Fibroblast of lung (primary cell): ENCODE results near the gene EFCAB5. TPM values are rescaled to one million over a fixed set of nuclear protein-coding genes. Genes with fewer than 3 reads are reported as not detected.

Source experiments
- DNase-seq, 2 donors: peaks; one replicate each; pipeline versions ENCODE4 v3.0.0 to v3.0.0-alpha.2; 2010; ENCODE audit warnings: low read depth in 2 of 2
- H2AFZ ChIP-seq: 2 replicates; pipeline ENCODE4 v1.5.1; 2012; ENCODE audit warnings: low read length, control low read depth, inconsistent platforms
- H3K27ac ChIP-seq: 2 replicates; pipeline ENCODE4 v1.5.1; 2011; ENCODE audit warnings: low read length, control low read depth; ENCODE audit not compliant: insufficient read depth
- H3K27me3 ChIP-seq: 2 replicates; pipeline ENCODE4 v1.5.1; 2011; ENCODE audit warnings: mild to moderate bottlenecking, low read length; ENCODE audit not compliant: control insufficient read depth, insufficient read depth
- H3K36me3 ChIP-seq: 2 replicates; pipeline ENCODE4 v1.5.1; 2011; ENCODE audit warnings: low read length; ENCODE audit not compliant: control insufficient read depth, insufficient read depth
- H3K4me1 ChIP-seq: 2 replicates; pipeline ENCODE4 v1.5.1; 2011; ENCODE audit warnings: low read length; ENCODE audit not compliant: control insufficient read depth, insufficient read depth; ENCODE audit errors: extremely low read depth
- H3K4me2 ChIP-seq: 2 replicates; pipeline ENCODE4 v1.5.1; 2011; ENCODE audit warnings: low read length, control low read depth; ENCODE audit not compliant: insufficient read depth; ENCODE audit errors: extremely low read depth
- H3K4me3 ChIP-seq, 4 experiments: fragments of 200-600 bp in 1 of 4; sonication (generic) in 1 of 4; replicated peaks in 1 of 4; 2 replicates each; pipeline ENCODE4 v1.5.1; 2011 to 2016; ENCODE audit warnings: low read length in 4 of 4, low read depth in 3 of 4, mild to moderate bottlenecking in 3 of 4, control low read depth in 2 of 4, inconsistent platforms in 1 of 4, mixed read lengths in 1 of 4; ENCODE audit not compliant: insufficient read depth in 1 of 4; ENCODE audit errors: control extremely low read depth in 1 of 4
- H3K79me2 ChIP-seq: 2 replicates; pipeline ENCODE4 v1.5.1; 2012; ENCODE audit warnings: mild to moderate bottlenecking, low read length, inconsistent platforms; ENCODE audit not compliant: control insufficient read depth, insufficient read depth
- H3K9ac ChIP-seq: 2 replicates; pipeline ENCODE4 v1.5.1; 2011; ENCODE audit warnings: mild to moderate bottlenecking, low read length, control low read depth; ENCODE audit not compliant: insufficient read depth
- H3K9me3 ChIP-seq: 2 replicates; pipeline ENCODE4 v1.5.1; 2012; ENCODE audit warnings: low read depth, low read length; ENCODE audit not compliant: control insufficient read depth, insufficient read depth
- H4K20me1 ChIP-seq: 2 replicates; pipeline ENCODE4 v1.5.1; 2011; ENCODE audit warnings: low read length; ENCODE audit not compliant: control insufficient read depth, insufficient read depth; ENCODE audit errors: extremely low read depth
- CTCF ChIP-seq, 2 donors: IDR thresholded peaks in 1 of 2; conservative IDR thresholded peaks in 1 of 2; 1 replicate in 1 of 2; 2 replicates in 1 of 2; pipeline ENCODE4 v1.5.1; 2011 to 2012; ENCODE audit warnings: low read length in 2 of 2, control low read depth in 1 of 2, inconsistent platforms in 1 of 2, low read depth in 1 of 2, mild to moderate bottlenecking in 1 of 2
- EZH2 ChIP-seq: IDR thresholded peaks from 2 replicates; pipeline ENCODE4 v1.5.1; 2012; ENCODE audit warnings: low read length, control low read depth, mild to moderate bottlenecking; ENCODE audit errors: missing control alignments
- polyA plus RNA-seq, 2 donors: library from polyadenylated mRNA; depleted of rRNA in 1 of 2; stranded (reverse) in 1 of 2; unstranded in 1 of 2; fragments of >200 nt; gene quantifications; 2 replicates each; pipeline ENCODE4 v1.2.1, GENCODE V29; 2011 to 2012; ENCODE audit warnings: missing spikeins in 1 of 2
- total RNA-seq: library from RNA; depleted of rRNA; stranded (reverse); fragments of >200 nt; gene quantifications from 2 replicates; pipeline ENCODE4 v1.2.1, GENCODE V29; 2014

The EFCAB5 gene
- total and polyA plus RNA-seq, 2 donors (not counting 1 experiment from before 2014, with no cell fraction given) = 0.14 to 0.66 TPM

GRCh38 chr17:30068465-30068864, 127.0 kb downstream of the EFCAB5 start:
- Histone ChIP-seq H3K4me2 (no peak overlapping the region), H3K4me1 (no peaks in the 10 kb centered on the region), H3K36me3 (no peaks in the 10 kb centered on the region), H3K27ac (no peak overlapping the region), H3K9me3 (no peaks in the 10 kb centered on the region), H3K4me3 (no peak overlapping the region), H4K20me1 (no peaks in the 10 kb centered on the region), H3K27me3 (no peaks in the 10 kb centered on the region), H3K9ac (no peak overlapping the region), H2AFZ (no peak overlapping the region), H3K79me2 (no peaks in the 10 kb centered on the region)
- no peak for TF ChIP-seq CTCF (conservative IDR thresholded peaks at IDR 0.05 in 1 of 2, IDR thresholded peaks at IDR 0.05 in 1 of 2; ENCODE audit: low read depth in 1 of 2, low read length in 2 of 2)
- TF ChIP-seq EZH2 = no peak
- no peak for DNase-seq

- no peak overlapping the region for H3K4me3 ChIP-seq
- no peaks in the 10 kb centered on the region for H3K4me1 ChIP-seq
- H3K27me3 ChIP-seq = peaks cover 6% of the 10 kb centered on the region
- H3K27ac ChIP-seq = no peak overlapping the region
- TF ChIP-seq CTCF (conservative IDR thresholded peaks at IDR 0.05 in 1 of 2, IDR thresholded peaks at IDR 0.05 in 1 of 2; ENCODE audit: low read depth in 1 of 2, low read length in 2 of 2) (no peak), EZH2 (no peak)
- no peak overlapping the region for H3K9ac ChIP-seq
- no peaks in the 10 kb centered on the region for H3K9me3 ChIP-seq
- no peak overlapping the region for H2AFZ ChIP-seq
- no peak for DNase-seq
- H3K4me2 ChIP-seq = no peak overlapping the region
- no peaks in the 10 kb centered on the region for H3K36me3 ChIP-seq
- no peaks in the 10 kb centered on the region for H3K79me2 ChIP-seq
- no peaks in the 10 kb centered on the region for H4K20me1 ChIP-seq
Observed at GRCh38 chr17:30074254-30074653, 132.8 kb downstream of the EFCAB5 start.

- H3K27me3 ChIP-seq = peaks cover 6% of the 10 kb centered on the region
- no peaks in the 10 kb centered on the region for H3K79me2 ChIP-seq
- no peaks in the 10 kb centered on the region for H3K4me1 ChIP-seq
- no peak for DNase-seq
- H3K4me2 ChIP-seq = no peak overlapping the region
- TF ChIP-seq EZH2 (no peak), CTCF (conservative IDR thresholded peaks at IDR 0.05 in 1 of 2, IDR thresholded peaks at IDR 0.05 in 1 of 2; ENCODE audit: low read depth in 1 of 2, low read length in 2 of 2) (no peak)
- H3K36me3 ChIP-seq = no peaks in the 10 kb centered on the region
- no peak overlapping the region for H2AFZ ChIP-seq
- no peaks in the 10 kb centered on the region for H4K20me1 ChIP-seq
- no peak overlapping the region for H3K9ac ChIP-seq
- H3K9me3 ChIP-seq = no peaks in the 10 kb centered on the region
- no peak overlapping the region for H3K4me3 ChIP-seq
- no peak overlapping the region for H3K27ac ChIP-seq
Observed at GRCh38 chr17:30074730-30075129, 133.3 kb downstream of the EFCAB5 start.
